COLO829 (cell line): Measurements from ENCODE around the gene ZNF778.
A peak's percentile ranks its signal among the peaks of the same experiment; 100 is the strongest.
"Not testable (repeated sequence)": the region's sequence is repeated elsewhere in the genome, so short reads cannot be mapped to it uniquely, and the experiment has no call there.

Source experiments
- DNase-seq: peaks from one replicate; pipeline ENCODE4 v3.0.0; 2012; ENCODE audit warnings: low spot score

The ZNF778 gene

DNA sequence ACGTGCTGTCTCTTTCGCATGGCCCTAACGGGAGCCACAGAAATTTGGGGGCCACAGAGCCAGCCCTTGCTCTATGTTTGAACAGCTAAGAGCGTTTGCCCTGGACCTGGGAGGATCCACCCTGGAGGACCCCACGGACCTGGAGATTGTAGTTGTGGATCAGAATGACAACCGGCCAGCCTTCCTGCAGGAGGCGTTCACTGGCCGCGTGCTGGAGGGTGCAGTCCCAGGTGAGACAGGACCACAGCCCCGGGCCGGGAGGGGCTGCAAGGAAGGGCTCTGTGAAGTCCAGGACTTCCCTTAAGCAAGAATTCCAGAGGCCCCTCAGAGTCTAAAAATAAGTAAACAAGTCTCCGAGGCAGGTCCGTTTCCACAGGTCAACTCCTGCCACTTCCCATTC lies 34.0 kb upstream of the ZNF778 start:
- DNase-seq, result no peak

DNA sequence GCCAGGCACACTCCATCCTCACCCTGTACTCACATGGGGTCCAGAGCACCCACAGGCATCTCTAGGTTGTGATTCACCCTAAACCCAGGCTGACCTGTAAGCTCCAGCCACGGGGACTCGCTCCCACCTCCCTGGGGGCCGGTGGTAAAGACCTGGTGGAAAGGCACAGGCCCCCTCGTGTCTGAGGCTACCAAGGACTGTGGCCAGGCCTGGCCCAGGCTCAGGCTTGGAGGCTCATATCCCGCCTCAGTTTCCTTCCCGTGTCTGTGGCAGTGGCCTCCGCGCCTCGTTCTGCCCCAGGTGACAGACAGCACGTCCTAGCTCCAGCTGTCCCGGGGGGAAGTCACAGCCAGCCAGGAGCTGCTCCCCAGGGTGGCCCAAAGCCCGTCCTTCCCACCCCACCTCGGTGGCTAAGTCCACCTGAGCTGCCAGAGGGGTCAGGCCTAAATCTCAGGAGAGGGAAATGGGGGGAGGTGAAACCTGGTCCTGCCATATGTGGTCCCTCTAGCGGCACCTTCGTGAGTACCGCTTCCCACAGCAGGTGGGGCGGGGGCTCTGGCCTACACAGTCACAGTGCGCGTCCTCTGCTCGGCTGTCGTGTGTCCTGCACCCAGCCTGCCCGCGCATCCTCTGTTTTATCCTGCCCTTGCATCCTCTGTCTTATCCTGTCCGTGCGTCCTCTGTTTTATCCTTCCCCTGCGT lies 33.4 kb upstream of the ZNF778 start:
- DNase-seq, result no peak

DNA sequence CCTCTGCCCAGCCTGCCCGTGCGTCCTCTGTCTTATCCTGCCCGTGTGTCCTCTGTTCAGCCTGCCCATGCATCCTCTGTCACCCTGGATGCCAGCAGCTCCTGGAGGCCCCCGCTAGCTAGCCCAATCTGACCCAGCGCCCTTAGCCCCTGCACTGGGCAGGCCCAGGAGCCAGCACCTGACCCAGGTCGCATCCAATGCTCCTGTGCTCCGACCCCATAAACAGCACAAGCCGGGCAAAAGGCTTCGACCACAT lies 32.9 kb upstream of the ZNF778 start:
- no peak for DNase-seq

DNA sequence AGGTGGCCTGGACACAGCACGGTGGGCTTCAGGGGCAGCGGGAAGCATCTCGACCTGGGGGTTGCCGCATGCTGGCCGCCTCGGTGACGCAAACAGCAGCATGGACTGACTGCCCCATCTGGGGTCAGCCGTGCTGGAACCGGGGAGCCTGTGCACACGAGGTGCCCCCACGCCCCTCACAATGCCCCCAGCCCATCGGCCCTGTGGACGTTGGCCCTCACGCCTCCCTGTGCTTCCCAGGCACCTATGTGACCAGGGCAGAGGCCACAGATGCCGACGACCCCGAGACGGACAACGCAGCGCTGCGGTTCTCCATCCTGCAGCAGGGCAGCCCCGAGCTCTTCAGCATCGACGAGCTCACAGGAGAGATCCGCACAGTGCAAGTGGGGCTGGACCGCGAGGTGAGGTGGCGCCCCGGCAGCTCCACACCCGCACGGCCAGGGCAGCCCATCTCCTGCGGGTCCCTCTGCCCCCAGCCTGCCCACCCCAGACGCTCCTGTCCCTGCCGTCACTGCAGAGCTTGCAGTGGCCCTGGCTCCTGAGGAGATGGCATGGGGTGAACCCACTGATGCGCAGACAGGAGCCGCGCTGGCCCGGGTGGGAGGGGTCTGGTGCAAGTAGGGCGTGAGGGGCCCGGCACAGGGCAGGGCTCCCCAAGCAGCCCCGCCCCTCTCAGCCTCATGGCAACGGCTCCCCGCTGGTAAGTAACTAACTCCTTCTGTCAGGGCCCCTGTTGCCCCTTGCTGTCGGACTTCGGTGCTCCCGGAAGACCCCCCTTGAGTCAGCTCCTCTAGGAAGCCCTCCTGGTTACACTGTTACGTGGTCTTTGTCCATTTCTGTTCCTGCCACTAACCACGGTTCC lies 32.3 kb upstream of the ZNF778 start:
- no peak for DNase-seq

DNA sequence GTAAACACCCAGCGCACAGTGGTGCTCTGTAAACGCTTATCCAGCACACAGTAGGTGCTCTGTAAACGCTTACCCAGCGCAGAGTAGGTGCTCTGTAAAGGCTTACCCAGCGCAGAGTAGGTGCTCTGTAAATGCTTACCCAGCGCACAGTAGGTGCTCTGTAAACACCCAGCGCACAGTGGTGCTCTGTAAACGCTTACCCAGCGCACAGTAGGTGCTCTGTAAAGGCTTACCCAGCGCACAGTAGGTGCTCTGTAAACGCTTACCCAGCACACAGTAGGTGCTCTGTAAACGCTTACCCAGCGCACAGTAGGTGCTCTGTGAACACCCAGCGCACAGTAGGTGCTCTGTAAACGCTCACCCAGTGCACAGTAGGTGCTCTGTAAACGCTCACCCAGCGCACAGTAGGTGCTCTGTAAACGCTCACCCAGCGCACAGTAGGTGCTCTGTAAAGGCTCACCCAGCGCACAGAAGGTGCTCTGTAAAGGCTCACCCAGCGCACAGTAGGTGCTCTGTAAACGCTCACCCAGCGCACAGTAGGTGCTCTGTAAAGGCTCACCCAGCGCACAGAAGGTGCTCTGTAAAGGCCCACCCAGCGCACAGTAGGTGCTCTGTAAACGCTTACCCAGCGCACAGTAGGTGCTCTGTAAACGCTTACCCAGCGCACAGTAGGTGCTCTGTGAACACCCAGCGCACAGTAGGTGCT lies 31.5 kb upstream of the ZNF778 start:
- not testable (repeated sequence) for DNase-seq

GRCh38 chr16:89186593-89187031 lies 30.9 kb upstream of the ZNF778 start:
- DNase-seq, result not testable (repeated sequence)

DNA sequence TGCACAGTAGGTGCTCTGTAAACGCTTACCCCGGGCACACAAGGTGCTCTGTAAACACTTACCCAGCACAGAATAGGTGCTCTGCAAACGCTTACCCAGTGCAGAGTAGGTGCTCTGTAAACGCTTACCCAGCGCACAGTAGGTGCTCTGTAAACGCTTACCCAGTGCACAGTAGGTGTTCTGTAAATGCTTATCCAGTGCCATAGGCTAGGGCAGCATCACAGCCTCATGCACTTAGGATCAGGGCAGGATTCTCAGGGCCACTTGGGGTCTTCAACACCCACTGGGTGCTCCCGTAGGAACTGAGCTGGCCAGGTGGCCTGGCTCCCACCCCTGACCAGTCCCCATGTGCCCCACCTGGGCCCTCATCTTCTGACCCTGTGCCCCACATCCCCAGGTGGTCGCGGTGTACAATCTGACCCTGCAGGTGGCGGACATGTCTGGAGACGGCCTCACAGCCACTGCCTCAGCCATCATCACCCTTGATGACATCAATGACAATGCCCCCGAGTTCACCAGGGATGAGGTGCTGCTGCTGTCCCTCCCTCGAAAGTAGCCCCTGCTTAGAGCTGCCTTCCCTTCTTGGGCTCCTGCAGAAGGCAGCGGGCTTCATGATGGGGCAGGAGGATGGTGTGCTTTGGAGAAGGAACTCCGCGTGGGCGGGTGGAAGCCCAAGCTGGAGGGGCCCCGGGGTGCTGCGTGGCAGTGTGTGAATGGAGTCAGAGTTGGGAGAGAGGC lies 30.3 kb upstream of the ZNF778 start:
- DNase-seq, result no peak

GRCh38 chr16:89187770-89188392 lies 29.6 kb upstream of the ZNF778 start:
- no peak for DNase-seq

GRCh38 chr16:89188471-89189357 lies 28.8 kb upstream of the ZNF778 start:
- not testable (repeated sequence) for DNase-seq

DNA sequence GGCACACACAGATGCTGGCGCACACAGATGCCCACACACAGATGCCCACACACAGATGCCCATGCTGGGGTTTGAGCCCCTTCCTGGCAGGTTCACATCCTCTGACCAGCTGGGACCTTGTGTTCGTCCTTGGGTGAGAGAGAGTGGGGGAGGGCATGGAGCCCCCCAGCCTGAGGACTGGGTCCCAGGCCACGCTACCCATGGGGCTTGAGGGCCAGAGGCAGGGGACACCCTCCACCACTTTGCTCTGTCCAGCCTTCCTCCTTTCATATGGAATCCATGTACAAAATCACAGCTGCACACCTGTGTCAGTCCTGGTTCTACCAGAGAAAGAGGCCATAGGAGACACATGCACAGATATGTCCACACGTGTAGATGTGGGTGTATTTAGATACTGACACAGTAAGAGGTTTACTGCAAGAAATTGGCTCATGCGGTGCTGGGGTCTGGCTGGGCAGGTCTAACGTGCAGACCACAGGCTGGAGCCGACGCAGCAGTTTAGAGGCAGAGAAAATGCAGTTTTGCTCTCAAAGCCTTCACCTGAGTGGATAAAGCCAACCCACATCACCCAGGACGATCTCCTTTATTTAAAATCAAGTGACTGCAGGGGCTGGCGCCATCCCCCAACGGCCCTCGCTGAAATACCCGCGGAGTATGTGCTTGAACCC lies 28.0 kb upstream of the ZNF778 start:
- DNase-seq, result no peak

GRCh38 chr16:89190150-89190958 lies 27.1 kb upstream of the ZNF778 start:
- no peak for DNase-seq

DNA sequence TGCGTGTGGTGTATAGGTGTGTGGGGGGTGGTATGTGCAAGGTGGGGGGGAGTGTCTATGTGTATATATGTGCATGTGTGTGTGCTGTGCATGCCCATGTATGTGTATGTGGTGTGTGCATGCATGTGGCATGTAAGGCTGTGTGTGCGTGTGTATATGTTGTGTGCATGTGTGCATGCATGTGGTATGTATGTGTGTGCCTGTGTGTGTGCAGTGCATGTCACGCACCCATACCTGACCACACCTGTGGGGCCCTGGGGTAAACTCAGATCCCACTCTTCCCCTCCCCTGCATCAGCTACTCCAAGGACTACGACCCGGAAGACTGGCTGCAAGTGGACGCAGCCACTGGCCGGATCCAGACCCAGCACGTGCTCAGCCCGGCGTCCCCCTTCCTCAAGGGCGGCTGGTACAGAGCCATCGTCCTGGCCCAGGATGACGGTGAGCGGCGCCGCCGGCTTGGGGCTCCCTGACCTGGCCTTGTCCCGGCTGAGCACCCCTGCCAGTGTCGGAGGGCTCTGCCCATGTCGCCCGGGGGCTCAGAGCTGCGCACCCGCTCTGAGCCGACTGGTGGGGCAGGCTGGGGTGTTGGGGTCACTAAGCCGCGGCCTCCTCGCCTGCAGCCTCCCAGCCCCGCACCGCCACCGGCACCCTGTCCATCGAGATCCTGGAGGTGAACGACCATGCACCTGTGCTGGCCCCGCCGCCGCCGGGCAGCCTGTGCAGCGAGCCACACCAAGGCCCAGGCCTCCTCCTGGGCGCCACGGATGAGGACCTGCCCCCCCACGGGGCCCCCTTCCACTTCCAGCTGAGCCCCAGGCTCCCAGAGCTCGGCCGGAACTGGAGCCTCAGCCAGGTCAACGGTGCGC lies 26.2 kb upstream of the ZNF778 start:
- no peak for DNase-seq

- no peak for DNase-seq
These were observed 25.7 kb upstream of the ZNF778 start for GRCh38 chr16:89191901-89192185.

GRCh38 chr16:89192186-89192955 lies 25.1 kb upstream of the ZNF778 start:
- peak; percentile 54 for DNase-seq

- peak; percentile 66 for DNase-seq
These were observed 24.4 kb upstream of the ZNF778 start for GRCh38 chr16:89192956-89193575.

DNA sequence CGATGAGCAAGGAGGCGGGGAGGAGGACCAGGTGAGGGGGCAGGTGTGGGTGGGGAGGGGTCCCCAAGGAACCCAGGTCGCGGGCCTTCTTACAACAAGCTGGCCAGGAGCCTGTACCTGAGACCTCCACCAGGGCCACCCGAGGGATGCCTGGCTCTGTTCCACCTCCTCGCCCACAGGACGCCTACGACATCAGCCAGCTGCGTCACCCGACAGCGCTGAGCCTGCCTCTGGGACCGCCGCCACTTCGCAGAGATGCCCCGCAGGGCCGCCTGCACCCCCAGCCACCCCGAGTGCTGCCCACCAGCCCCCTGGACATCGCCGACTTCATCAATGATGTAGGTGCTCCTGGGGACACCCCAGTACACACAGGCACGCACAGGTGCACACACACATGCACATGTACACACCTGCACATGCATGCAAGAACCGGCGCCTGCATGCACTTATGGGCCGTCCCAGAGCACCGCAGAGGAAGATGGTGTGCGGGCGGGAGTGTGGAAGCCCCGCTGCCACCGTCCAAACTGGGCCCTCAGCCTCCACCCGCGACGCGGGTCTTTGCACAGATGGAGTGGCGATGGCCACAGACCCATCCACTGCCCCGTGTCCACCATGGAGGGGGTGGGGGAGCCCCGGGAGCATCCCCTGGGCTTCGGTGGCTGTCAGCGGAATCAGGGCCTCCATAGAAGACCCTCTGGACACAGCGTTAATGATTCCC lies 23.8 kb upstream of the ZNF778 start:
- DNase-seq, result no peak
